ENCODE results near the gene CD300E.

- TF ChIP-seq RAD21 (IDR thresholded peaks at IDR 0.05; ENCODE audit: low read depth) (no peak), REST (IDR thresholded peaks at IDR 0.05; ENCODE audit: low read depth) (no peak), POLR2AphosphoS5 (IDR thresholded peaks at IDR 0.05; ENCODE audit: low read depth, low read length) (no peak), CTCF (IDR thresholded peaks at IDR 0.05 in 2 of 3, conservative IDR thresholded peaks at IDR 0.05 in 1 of 3; ENCODE audit: borderline replicate concordance in 1 of 3, insufficient read depth in 1 of 3, low read depth in 2 of 3, low read length in 2 of 3) (no peak), ZFX (IDR thresholded peaks at IDR 0.05) (no peak), CBX3 (IDR thresholded peaks at IDR 0.05; ENCODE audit: low read depth) (0 out of 2 replicates have a peak, but pooled peaks have one; percentile 31), TCF7L2 (IDR thresholded peaks at IDR 0.05; ENCODE audit: borderline replicate concordance, extremely low read depth, insufficient read depth, insufficient read length) (no peak), SP1 (IDR thresholded peaks at IDR 0.05; ENCODE audit: low read depth) (no peak), ZBTB33 (IDR thresholded peaks at IDR 0.05; ENCODE audit: extremely low read depth, insufficient replicate concordance, low read length) (no peak)
Observed at GRCh38 chr17:74584292-74585060, 39.1 kb downstream of the CD300E start.

Data from HCT116 (cell line).